Astrocyte (in vitro differentiated cells and primary cell): Measurements from ENCODE around the gene FOXI3. TPM values are rescaled to one million over a fixed set of nuclear protein-coding genes. Genes with fewer than 3 reads are reported as not detected.

ENCODE experiments used
- DNase-seq: peaks from one replicate; pipeline ENCODE4 v3.0.0-alpha.2; 2010; ENCODE audit warnings: low read depth
- FAIRE-seq: peaks from 2 replicates; lab custom pipeline; 2011; peaks lifted over from hg19 to GRCh38; lab: Jason Lieb, UNC
- H2AFZ ChIP-seq: 2 replicates; pipeline ENCODE4 v1.6.0; 2012; ENCODE audit warnings: low read depth, low read length, inconsistent platforms
- H3K27ac ChIP-seq: 2 replicates; pipeline ENCODE4 v1.5.1; 2011; ENCODE audit warnings: low read depth, low read length, inconsistent platforms
- H3K27me3 ChIP-seq: 2 replicates; pipeline ENCODE4 v1.6.0; 2011; ENCODE audit warnings: low read length, inconsistent platforms; ENCODE audit not compliant: insufficient read depth
- H3K36me3 ChIP-seq: 2 replicates; pipeline ENCODE4 v1.5.1; 2011; ENCODE audit warnings: low read length, inconsistent platforms; ENCODE audit not compliant: insufficient read depth
- H3K4me1 ChIP-seq: 2 replicates; pipeline ENCODE4 v1.5.1; 2011; ENCODE audit warnings: low read length, inconsistent platforms; ENCODE audit not compliant: insufficient read depth
- H3K4me2 ChIP-seq: 2 replicates; pipeline ENCODE4 v1.6.0; 2012; ENCODE audit warnings: low read length, inconsistent platforms
- H3K4me3 ChIP-seq: 2 replicates; pipeline ENCODE4 v1.5.1; 2011; ENCODE audit warnings: low read depth, mild to moderate bottlenecking, low read length, inconsistent platforms; ENCODE audit not compliant: insufficient read depth
- H3K79me2 ChIP-seq: 2 replicates; pipeline ENCODE4 v1.6.0; 2012; ENCODE audit warnings: mild to moderate bottlenecking, low read length, inconsistent platforms; ENCODE audit not compliant: insufficient read depth
- H3K9ac ChIP-seq: 2 replicates; pipeline ENCODE4 v1.6.0; 2012; ENCODE audit warnings: mild to moderate bottlenecking, low read length, inconsistent platforms
- H3K9me3 ChIP-seq: 2 replicates; pipeline ENCODE4 v1.5.1; 2012; ENCODE audit warnings: low read depth, mild to moderate bottlenecking, low read length, inconsistent platforms; ENCODE audit not compliant: insufficient read depth
- H4K20me1 ChIP-seq: 2 replicates; pipeline ENCODE4 v1.6.0; 2012; ENCODE audit warnings: low read length, inconsistent platforms; ENCODE audit not compliant: insufficient read depth
- H3K27ac Mint-ChIP-seq: one replicate; pipeline ENCODE4 v1.8.0; 2021; ENCODE audit warnings: mild to moderate bottlenecking, mixed read lengths; ENCODE audit not compliant: unreplicated experiment
- H3K27me3 Mint-ChIP-seq: one replicate; pipeline ENCODE4 v1.8.0; 2021; ENCODE audit warnings: low read depth, mixed read lengths; ENCODE audit not compliant: unreplicated experiment
- H3K36me3 Mint-ChIP-seq: one replicate; pipeline ENCODE4 v1.8.0; 2021; ENCODE audit warnings: low read depth, mixed read lengths; ENCODE audit not compliant: unreplicated experiment
- H3K4me1 Mint-ChIP-seq: one replicate; pipeline ENCODE4 v1.8.0; 2021; ENCODE audit warnings: low read depth, mixed read lengths; ENCODE audit not compliant: unreplicated experiment
- H3K4me3 Mint-ChIP-seq: one replicate; pipeline ENCODE4 v1.8.0; 2021; ENCODE audit warnings: mild to moderate bottlenecking, moderate library complexity, mixed read lengths; ENCODE audit not compliant: unreplicated experiment
- H3K9me3 Mint-ChIP-seq: one replicate; pipeline ENCODE4 v1.8.0; 2021; ENCODE audit warnings: mild to moderate bottlenecking, mixed read lengths; ENCODE audit not compliant: unreplicated experiment
- CTCF ChIP-seq: IDR thresholded peaks from 2 replicates; pipeline ENCODE4 v1.5.1; 2011; ENCODE audit warnings: low read depth, mild to moderate bottlenecking, inconsistent platforms, low read length, moderate library complexity; ENCODE audit not compliant: insufficient read depth
- EZH2 ChIP-seq: IDR thresholded peaks from 2 replicates; pipeline ENCODE4 v1.6.1; 2012; ENCODE audit warnings: mild to moderate bottlenecking, low read length, inconsistent platforms; ENCODE audit not compliant: insufficient read depth
- total RNA-seq: library from RNA; stranded (reverse); gene quantifications from 2 replicates; pipeline ENCODE4 v1.2.1, GENCODE V29; 2021

The FOXI3 gene
- total RNA-seq, 1 donor from 2014 or later = 2.3 TPM

- Histone ChIP-seq H3K9ac (no peak overlapping the region), H2AFZ (no peak overlapping the region), H3K27ac (no peak overlapping the region), H3K4me3 (no peak overlapping the region), H3K4me2 (no peak overlapping the region), H3K36me3 (no peaks in the 10 kb centered on the region), H4K20me1 (no peaks in the 10 kb centered on the region), H3K27me3 (no peaks in the 10 kb centered on the region), H3K9me3 (no peaks in the 10 kb centered on the region), H3K79me2 (no peaks in the 10 kb centered on the region), H3K4me1 (no peaks in the 10 kb centered on the region)
- DNase-seq (no peak), FAIRE-seq (no peak)
- H3K4me1 Mint-ChIP-seq = no peaks in the 10 kb centered on the region
- H3K36me3 Mint-ChIP-seq = no peaks in the 10 kb centered on the region
- H3K4me3 Mint-ChIP-seq = no peak overlapping the region
- H3K9me3 Mint-ChIP-seq = no peaks in the 10 kb centered on the region
- no peak overlapping the region for H3K27ac Mint-ChIP-seq
- H3K27me3 Mint-ChIP-seq = peaks cover 18% of the 10 kb centered on the region
- no peak for TF ChIP-seq CTCF
- no peak for TF ChIP-seq EZH2
Measured at GRCh38 chr2:88472811-88473210, 20.3 kb upstream of the FOXI3 start.

GRCh38 chr2:88471083-88471942, 18.8 kb upstream of the FOXI3 start:
- Mint-ChIP-seq H3K9me3 (no peaks in the 10 kb centered on the region), H3K4me3 (no peak overlapping the region), H3K4me1 (no peaks in the 10 kb centered on the region), H3K27ac (no peak overlapping the region), H3K27me3 (peaks cover 18% of the 10 kb centered on the region), H3K36me3 (no peaks in the 10 kb centered on the region)
- H3K4me3 ChIP-seq = no peak overlapping the region
- no peak overlapping the region for H3K4me2 ChIP-seq
- no peak overlapping the region for H3K27ac ChIP-seq
- DNase-seq = no peak
- no peaks in the 10 kb centered on the region for H3K4me1 ChIP-seq
- no peaks in the 10 kb centered on the region for H3K9me3 ChIP-seq
- H4K20me1 ChIP-seq = no peaks in the 10 kb centered on the region
- no peak overlapping the region for H3K9ac ChIP-seq
- TF ChIP-seq CTCF (no peak), EZH2 (no peak)
- FAIRE-seq = no peak
- no peaks in the 10 kb centered on the region for H3K27me3 ChIP-seq
- H3K36me3 ChIP-seq = no peaks in the 10 kb centered on the region
- H2AFZ ChIP-seq = no peak overlapping the region
- no peaks in the 10 kb centered on the region for H3K79me2 ChIP-seq
